ENCODE measurements around the gene FKBP14. TPM values are rescaled to one million over a fixed set of nuclear protein-coding genes. Genes with fewer than 3 reads are reported as not detected.

FKBP14 gene
- polyA plus RNA-seq, 1 experiment, result 14.9 TPM

DNA sequence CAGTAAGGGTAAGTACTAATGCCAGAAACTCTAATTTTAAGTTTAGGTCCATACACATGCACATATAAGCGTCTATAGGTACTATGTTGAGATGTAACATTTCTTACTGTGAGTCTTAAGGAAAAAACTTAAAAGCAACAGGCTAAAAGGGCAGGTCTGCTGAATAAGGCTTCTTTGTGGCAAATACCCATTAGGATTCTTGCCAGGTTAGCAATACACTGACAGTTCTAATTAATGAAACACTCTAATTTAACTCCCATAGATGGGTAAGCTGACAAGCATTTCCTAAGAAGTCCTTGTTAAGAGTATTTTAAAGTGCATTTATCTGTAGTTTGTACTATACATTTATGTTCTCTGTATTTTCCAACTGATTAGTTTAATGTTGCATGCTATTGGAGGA, 50.9 kb downstream of the FKBP14 start:
- Histone ChIP-seq H3K36me3 (ENCODE audit: control insufficient read depth, insufficient read depth, low read length) (no peaks in the 10 kb centered on the region; the same call in none of the 2 replicates), H3K4me3 (ENCODE audit: low read depth, low read length) (no peak overlapping the region), H3K27me3 (ENCODE audit: control insufficient read depth, insufficient read depth, low read length) (no peaks in the 10 kb centered on the region)
- CTCF ChIA-PET, result interaction anchor here (2.5 kb wide), 1 partner anchor 10 kb away, joined by 9 read pairs; no protein-coding TSS in a partner anchor
- POLR2A ChIA-PET, result no interaction called here
- no peak for DNase-seq (ENCODE audit: low read depth)
- TF ChIP-seq, protein P1, sequence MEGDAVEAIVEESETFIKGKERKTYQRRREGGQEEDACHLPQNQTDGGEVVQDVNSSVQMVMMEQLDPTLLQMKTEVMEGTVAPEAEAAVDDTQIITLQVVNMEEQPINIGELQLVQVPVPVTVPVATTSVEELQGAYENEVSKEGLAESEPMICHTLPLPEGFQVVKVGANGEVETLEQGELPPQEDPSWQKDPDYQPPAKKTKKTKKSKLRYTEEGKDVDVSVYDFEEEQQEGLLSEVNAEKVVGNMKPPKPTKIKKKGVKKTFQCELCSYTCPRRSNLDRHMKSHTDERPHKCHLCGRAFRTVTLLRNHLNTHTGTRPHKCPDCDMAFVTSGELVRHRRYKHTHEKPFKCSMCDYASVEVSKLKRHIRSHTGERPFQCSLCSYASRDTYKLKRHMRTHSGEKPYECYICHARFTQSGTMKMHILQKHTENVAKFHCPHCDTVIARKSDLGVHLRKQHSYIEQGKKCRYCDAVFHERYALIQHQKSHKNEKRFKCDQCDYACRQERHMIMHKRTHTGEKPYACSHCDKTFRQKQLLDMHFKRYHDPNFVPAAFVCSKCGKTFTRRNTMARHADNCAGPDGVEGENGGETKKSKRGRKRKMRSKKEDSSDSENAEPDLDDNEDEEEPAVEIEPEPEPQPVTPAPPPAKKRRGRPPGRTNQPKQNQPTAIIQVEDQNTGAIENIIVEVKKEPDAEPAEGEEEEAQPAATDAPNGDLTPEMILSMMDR (IDR thresholded peaks at IDR 0.05; ENCODE audit: insufficient read depth, low read depth, low read length), result no peak

DNA sequence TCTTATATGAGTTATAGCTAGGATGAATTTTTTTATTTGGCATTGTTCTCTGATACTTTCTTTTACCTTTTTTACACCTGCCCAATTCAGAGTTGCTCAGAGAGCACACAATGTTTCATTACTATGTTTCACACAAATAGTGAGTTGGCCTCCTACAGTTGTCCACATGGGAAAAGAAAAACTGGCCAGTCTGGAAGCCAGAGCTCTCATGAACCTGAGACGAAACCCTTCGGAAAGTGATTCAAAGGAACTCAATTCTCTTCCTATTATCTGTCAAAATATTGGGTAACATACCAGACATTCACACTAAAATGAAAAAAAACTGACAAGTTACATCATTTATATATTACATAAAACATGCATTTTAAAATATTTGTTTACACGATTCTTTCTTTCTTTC, 52.2 kb downstream of the FKBP14 start:
- no peak overlapping the region for H3K4me3 ChIP-seq (ENCODE audit: low read depth, low read length)
- CTCF ChIA-PET, result no interaction called here

GRCh38 chr7:29972315-29972669, 54.2 kb downstream of the FKBP14 start:
- ChIA-PET POLR2A (no interaction called here), CTCF (no interaction called here)
- TF ChIP-seq, protein P1 (IDR thresholded peaks at IDR 0.05; ENCODE audit: insufficient read depth, low read depth, low read length), result no peak
- Histone ChIP-seq H3K27me3 (ENCODE audit: control insufficient read depth, insufficient read depth, low read length) (no peaks in the 10 kb centered on the region), H3K36me3 (ENCODE audit: control insufficient read depth, insufficient read depth, low read length) (peaks cover 2% of the 10 kb centered on the region; the same call in 1 of the 2 replicates), H3K4me3 (ENCODE audit: low read depth, low read length) (no peak overlapping the region)
- no peak for DNase-seq (ENCODE audit: low read depth)

More for the DNA sequence above, 52.2 kb downstream of the FKBP14 start:
- TF ChIP-seq, protein P1 (IDR thresholded peaks at IDR 0.05; ENCODE audit: insufficient read depth, low read depth, low read length), result no peak
- DNase-seq (ENCODE audit: low read depth), result no peak
- H3K27me3 ChIP-seq (ENCODE audit: control insufficient read depth, insufficient read depth, low read length), result no peaks in the 10 kb centered on the region
- no peaks in the 10 kb centered on the region; the same call in none of the 2 replicates for H3K36me3 ChIP-seq (ENCODE audit: control insufficient read depth, insufficient read depth, low read length)
- POLR2A ChIA-PET, result no interaction called here

DNA sequence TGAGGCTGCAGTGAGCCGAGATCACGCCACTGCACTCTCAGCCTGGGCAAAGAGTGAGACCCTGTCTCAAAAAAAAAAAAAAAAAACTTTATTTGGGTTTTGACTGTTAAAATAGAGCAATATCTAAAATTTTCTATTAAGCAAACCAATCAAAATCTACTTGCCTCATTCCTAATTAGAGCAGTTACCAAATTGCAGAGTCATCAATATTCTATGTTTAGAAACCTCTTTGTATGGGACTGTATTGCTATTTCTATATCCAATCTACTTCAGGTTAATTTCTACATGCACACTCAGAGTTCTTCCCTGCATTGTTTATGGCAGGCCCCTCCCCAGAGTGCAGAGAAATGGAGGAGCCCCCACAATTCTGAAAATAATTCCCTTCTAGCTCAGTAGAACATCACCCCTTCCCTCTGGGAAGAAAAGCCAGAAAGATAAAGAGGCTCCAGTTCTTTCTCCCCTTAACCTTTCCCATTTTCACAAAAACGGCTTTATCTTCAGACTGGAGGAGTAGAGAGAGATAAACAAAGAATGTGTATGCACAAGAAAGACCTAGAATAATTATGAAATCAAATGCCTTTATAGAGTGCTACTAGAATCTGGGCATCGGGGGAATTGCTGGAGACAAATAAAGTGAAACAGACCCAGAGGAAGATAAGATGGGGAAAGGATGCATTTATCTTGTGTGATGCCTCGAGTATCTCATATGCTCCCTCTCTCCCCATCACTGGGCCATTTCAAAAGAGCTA, 54.8 kb downstream of the FKBP14 start:
- no peak for DNase-seq (ENCODE audit: low read depth)
- POLR2A ChIA-PET, result no interaction called here
- no peak overlapping the region for H3K4me3 ChIP-seq (ENCODE audit: low read depth, low read length)
- H3K36me3 ChIP-seq (ENCODE audit: control insufficient read depth, insufficient read depth, low read length), result peaks cover 2% of the 10 kb centered on the region; the same call in 1 of the 2 replicates
- CTCF ChIA-PET, result interaction anchor here (0.6 kb wide), 1 partner anchor 1720 kb away, joined by 3 read pairs; no protein-coding TSS in a partner anchor
- H3K27me3 ChIP-seq (ENCODE audit: control insufficient read depth, insufficient read depth, low read length), result no peaks in the 10 kb centered on the region
- TF ChIP-seq, protein P1 (IDR thresholded peaks at IDR 0.05; ENCODE audit: insufficient read depth, low read depth, low read length), result no peak

GRCh38 chr7:29970158-29970557, 56.3 kb downstream of the FKBP14 start:
- TF ChIP-seq, protein P1 (IDR thresholded peaks at IDR 0.05; ENCODE audit: insufficient read depth, low read depth, low read length), result no peak
- ChIA-PET CTCF (interaction anchor here (1.2 kb wide), 1 partner anchor 91 kb away, joined by 3 read pairs; no protein-coding TSS in a partner anchor), POLR2A (no interaction called here)

More at GRCh38 chr7:29970158-29970557, 56.3 kb downstream of the FKBP14 start:
- no peak overlapping the region for H3K4me3 ChIP-seq (ENCODE audit: low read depth, low read length)
- peaks cover 7% of the 10 kb centered on the region for H3K36me3 ChIP-seq (ENCODE audit: control insufficient read depth, insufficient read depth, low read length)
- no peak for DNase-seq (ENCODE audit: low read depth)
- H3K27me3 ChIP-seq (ENCODE audit: control insufficient read depth, insufficient read depth, low read length), result no peaks in the 10 kb centered on the region
